Suprapubic skin (tissue), 4 donors: ENCODE data around the gene SPRN. TPM values are rescaled to one million over a fixed set of nuclear protein-coding genes. Genes with fewer than 3 reads are reported as not detected.
"Not testable (repeated sequence)": the region's sequence is repeated elsewhere in the genome, so short reads cannot be mapped to it uniquely, and the experiment has no call there.

Experiments
- DNase-seq, 2 donors: peaks; one replicate each; pipeline ENCODE4 v3.0.0-alpha.2; 2019; ENCODE audit warnings: low spot score in 2 of 2
- H3K27ac ChIP-seq: fragments of 200-600 bp; sonication (generic); one replicate; pipeline ENCODE4 v1.5.1; 2019
- H3K27me3 ChIP-seq: fragments of 200-600 bp; sonication (generic); one replicate; pipeline ENCODE4 v1.5.1; 2019
- H3K36me3 ChIP-seq: fragments of 200-600 bp; sonication (generic); one replicate; pipeline ENCODE4 v1.5.1; 2019
- H3K4me1 ChIP-seq: fragments of 200-600 bp; sonication (generic); one replicate; pipeline ENCODE4 v1.5.1; 2019
- H3K4me3 ChIP-seq: fragments of 200-600 bp; sonication (generic); one replicate; pipeline ENCODE4 v1.5.1; 2019; ENCODE audit warnings: mild to moderate bottlenecking
- H3K9me3 ChIP-seq: fragments of 200-600 bp; sonication (generic); one replicate; pipeline ENCODE4 v1.5.1; 2019
- CTCF ChIP-seq, 2 donors: fragments of 200-600 bp in 1 of 2; fragments of 450-650 bp in 1 of 2; sonication (generic) in 1 of 2; IDR thresholded peaks; one replicate each; pipeline ENCODE4 v1.5.1; 2016 to 2019; ENCODE audit warnings: antibody characterized with exemption in 2 of 2, mild to moderate bottlenecking in 1 of 2, moderate library complexity in 1 of 2
- EP300 ChIP-seq: sonication (generic); formaldehyde crosslinking; IDR thresholded peaks from one replicate; pipeline ENCODE4 v1.6.1; 2017; ENCODE audit warnings: antibody characterized with exemption
- POLR2A ChIP-seq, 2 donors: fragments of 450-650 bp; IDR thresholded peaks; one replicate each; pipeline ENCODE4 v1.6.1; 2017; ENCODE audit warnings: antibody characterized with exemption in 2 of 2, mild to moderate bottlenecking in 2 of 2, moderate library complexity in 2 of 2
- POLR2AphosphoS5 ChIP-seq, 3 donors: sonication (generic); formaldehyde crosslinking; IDR thresholded peaks; one replicate each; pipeline ENCODE4 v1.6.1; 2017; ENCODE audit warnings: antibody characterized with exemption in 3 of 3
- WGBS: methylation state at CpG from one replicate; pipeline ENCODE4 v1.1.5; 2018; 5-methylcytosine and 5-hydroxymethylcytosine counted together
- total RNA-seq, 4 donors: library from RNA; depleted of rRNA; stranded (reverse); fragments of >200 nt; gene quantifications; one replicate each; pipeline ENCODE4 v1.1.0, GENCODE V29; 2016

SPRN gene
- total RNA-seq, 4 donors from 2014 or later: 0.23 to 0.56 TPM; not detected in 2

- DNase-seq: peak in 1 of 2 donors; percentile 73
- H3K27ac ChIP-seq: no peak overlapping the region
- WGBS: 89% methylated on average over 8 of the region's 18 CpGs
- H3K27me3 ChIP-seq: no peaks in the 10 kb centered on the region
- H3K4me3 ChIP-seq: no peak overlapping the region
- H3K9me3 ChIP-seq: no peaks in the 10 kb centered on the region
- no peaks in the 10 kb centered on the region for H3K4me1 ChIP-seq
- TF ChIP-seq POLR2A (IDR thresholded peaks at IDR 0.05) (no peak), POLR2AphosphoS5 (IDR thresholded peaks at IDR 0.05) (no peak), CTCF (IDR thresholded peaks at IDR 0.05) (no peak), EP300 (no peak)
- no peaks in the 10 kb centered on the region for H3K36me3 ChIP-seq
These were observed 16.3 kb upstream of the SPRN start for GRCh38 chr10:133440633-133441285.

GRCh38 chr10:133439517-133440461 lies 15.4 kb upstream of the SPRN start:
- TF ChIP-seq POLR2AphosphoS5 (IDR thresholded peaks at IDR 0.05) (no peak), POLR2A (IDR thresholded peaks at IDR 0.05) (no peak), EP300 (no peak), CTCF (IDR thresholded peaks at IDR 0.05) (no peak)
- Histone ChIP-seq H3K27ac (no peak overlapping the region), H3K4me3 (no peak overlapping the region), H3K9me3 (no peaks in the 10 kb centered on the region), H3K36me3 (no peaks in the 10 kb centered on the region), H3K27me3 (no peaks in the 10 kb centered on the region), H3K4me1 (no peaks in the 10 kb centered on the region)
- DNase-seq: peak in 1 of 2 donors; percentile 45
- WGBS: 95% methylated on average over 11 of the region's 25 CpGs

- 83% methylated on average over 11 of the region's 11 CpGs for WGBS
- Histone ChIP-seq H3K4me3 (no peak overlapping the region), H3K9me3 (no peaks in the 10 kb centered on the region), H3K27ac (no peak overlapping the region), H3K4me1 (no peaks in the 10 kb centered on the region), H3K27me3 (no peaks in the 10 kb centered on the region), H3K36me3 (no peaks in the 10 kb centered on the region)
- DNase-seq: peak in 1 of 2 donors; percentile 64
- no peak for TF ChIP-seq POLR2AphosphoS5 (IDR thresholded peaks at IDR 0.05)
- TF ChIP-seq CTCF (IDR thresholded peaks at IDR 0.05): no peak
- no peak for TF ChIP-seq POLR2A (IDR thresholded peaks at IDR 0.05)
- no peak for TF ChIP-seq EP300
These were observed 14.4 kb upstream of the SPRN start for GRCh38 chr10:133438711-133439273.

GRCh38 chr10:133432789-133433188 lies 8.4 kb upstream of the SPRN start:
- H3K9me3 ChIP-seq, H3K27me3 ChIP-seq, DNase-seq, H3K4me3 ChIP-seq, H3K36me3 ChIP-seq, H3K27ac ChIP-seq, H3K4me1 ChIP-seq: not testable (repeated sequence)
- no CpG with 5 or more reads among the region's 25 CpGs for WGBS

GRCh38 chr10:133431888-133432613 lies 7.6 kb upstream of the SPRN start:
- WGBS: no CpG with 5 or more reads among the region's 9 CpGs
- not testable (repeated sequence) for H3K27ac ChIP-seq, H3K9me3 ChIP-seq, H3K27me3 ChIP-seq, H3K36me3 ChIP-seq, H3K4me1 ChIP-seq, DNase-seq, H3K4me3 ChIP-seq

GRCh38 chr10:133429571-133429970 lies 5.1 kb upstream of the SPRN start:
- H3K27ac ChIP-seq, H3K36me3 ChIP-seq, DNase-seq, H3K4me1 ChIP-seq, H3K9me3 ChIP-seq, H3K4me3 ChIP-seq, H3K27me3 ChIP-seq: not testable (repeated sequence)
- WGBS: 54% methylated on average over 4 of the region's 4 CpGs

- not testable (repeated sequence) for H3K4me1 ChIP-seq, H3K27ac ChIP-seq, H3K4me3 ChIP-seq, DNase-seq, H3K9me3 ChIP-seq
- Histone ChIP-seq H3K36me3 (peaks cover 17% of the 10 kb centered on the region), H3K27me3 (peaks cover 18% of the 10 kb centered on the region)
- WGBS: no CpG with 5 or more reads among the region's 46 CpGs
These were observed 323 bp downstream of the SPRN start for GRCh38 chr10:133424102-133424501.
